ENCODE measurements around the gene CENPV.
"Not testable (repeated sequence)": the region's sequence is repeated elsewhere in the genome, so short reads cannot be mapped to it uniquely, and the experiment has no call there.

CENPV gene

GRCh38 chr17:16313139-16314090 is 39.9 kb downstream of the CENPV start:
- no peak for DNase-seq (ENCODE audit: low spot score)

GRCh38 chr17:16312061-16312460 is 41.2 kb downstream of the CENPV start:
- not testable (repeated sequence) for DNase-seq (ENCODE audit: low spot score)

- DNase-seq (ENCODE audit: low spot score), result no peak
Observed at GRCh38 chr17:16306211-16306610, 47.1 kb downstream of the CENPV start.

- DNase-seq (ENCODE audit: low spot score), result peak; percentile 48
Observed at GRCh38 chr17:16304830-16305229, 48.4 kb downstream of the CENPV start.

GRCh38 chr17:16302856-16303255 is 50.4 kb downstream of the CENPV start:
- no peak for DNase-seq (ENCODE audit: low spot score)

GRCh38 chr17:16301963-16302855 is 51.1 kb downstream of the CENPV start:
- DNase-seq (ENCODE audit: low spot score), result peak; percentile 29

- DNase-seq (ENCODE audit: low spot score), result no peak
Observed at GRCh38 chr17:16300554-16300953, 52.7 kb downstream of the CENPV start.

- DNase-seq (ENCODE audit: low spot score), result no peak
Observed at GRCh38 chr17:16298140-16298662, 55.1 kb downstream of the CENPV start.

- no peak for DNase-seq (ENCODE audit: low spot score)
Observed at GRCh38 chr17:16297367-16298139, 55.7 kb downstream of the CENPV start.

GRCh38 chr17:16296072-16296471 is 57.2 kb downstream of the CENPV start:
- not testable (repeated sequence) for DNase-seq (ENCODE audit: low spot score)

GRCh38 chr17:16294560-16294959 is 58.7 kb downstream of the CENPV start:
- DNase-seq (ENCODE audit: low spot score), result no peak

GRCh38 chr17:16293931-16294330 is 59.3 kb downstream of the CENPV start:
- no peak for DNase-seq (ENCODE audit: low spot score)

Measured in RKO (cell line).